Measurements from ENCODE around the gene PPP1R12C.
"Not testable (repeated sequence)": the region's sequence is repeated elsewhere in the genome, so short reads cannot be mapped to it uniquely, and the experiment has no call there.

PPP1R12C gene

DNA sequence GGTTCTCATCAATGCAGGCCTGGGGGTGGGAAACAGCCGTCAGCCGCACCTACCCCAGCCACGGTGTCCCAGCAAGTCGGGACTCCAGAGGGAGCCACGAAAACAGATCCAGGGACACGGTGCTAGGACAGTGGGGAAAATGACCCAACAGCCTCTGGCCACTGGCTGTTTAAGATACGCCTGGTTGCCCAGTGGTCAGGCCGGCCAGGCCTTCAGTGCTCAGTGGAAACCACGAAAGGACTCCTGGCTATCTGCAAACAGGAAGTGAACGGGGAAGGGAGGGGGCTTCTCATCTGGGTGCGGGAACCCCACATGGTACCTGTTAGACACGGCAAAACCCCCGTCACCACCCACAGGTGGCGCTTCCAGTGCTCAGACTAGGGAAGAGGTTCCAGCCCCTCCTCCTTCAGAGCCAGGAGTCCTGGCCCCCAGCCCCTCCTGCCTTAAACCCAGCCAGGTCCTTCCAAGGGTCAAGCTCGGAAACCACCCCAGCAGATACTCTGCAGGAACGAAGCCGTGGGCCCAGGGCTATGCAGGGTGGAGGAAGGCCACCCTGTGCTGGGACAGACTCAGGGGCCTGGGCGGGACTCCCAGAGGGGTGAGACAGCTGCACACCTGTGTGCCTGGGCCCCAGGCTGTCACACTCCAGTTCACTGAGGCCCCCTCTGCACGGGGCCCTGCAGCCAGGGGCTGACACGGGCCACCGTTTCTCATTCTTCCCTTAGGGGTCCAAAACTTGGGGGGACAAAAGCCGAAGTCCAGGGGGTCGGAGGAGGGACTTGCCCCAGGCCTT lies 4.5 kb downstream of the PPP1R12C start:
- H3K4me3 Mint-ChIP-seq, result no peak overlapping the region
- no peaks in the 10 kb centered on the region for H3K9me3 Mint-ChIP-seq
- H3K4me1 Mint-ChIP-seq (ENCODE audit: low read depth in 2 of 2), result peaks cover 30 to 40% of the 10 kb centered on the region in 2 donors
- H3K27ac Mint-ChIP-seq, result peak overlapping the region in 1 of 2 donors; percentile 32
- H3K36me3 Mint-ChIP-seq (ENCODE audit: insufficient read depth), result peaks cover 24% of the 10 kb centered on the region
- DNase-seq (no peak), ATAC-seq (replicated peaks) (no peak)
- no peaks in the 10 kb centered on the region for H3K27me3 Mint-ChIP-seq

DNA sequence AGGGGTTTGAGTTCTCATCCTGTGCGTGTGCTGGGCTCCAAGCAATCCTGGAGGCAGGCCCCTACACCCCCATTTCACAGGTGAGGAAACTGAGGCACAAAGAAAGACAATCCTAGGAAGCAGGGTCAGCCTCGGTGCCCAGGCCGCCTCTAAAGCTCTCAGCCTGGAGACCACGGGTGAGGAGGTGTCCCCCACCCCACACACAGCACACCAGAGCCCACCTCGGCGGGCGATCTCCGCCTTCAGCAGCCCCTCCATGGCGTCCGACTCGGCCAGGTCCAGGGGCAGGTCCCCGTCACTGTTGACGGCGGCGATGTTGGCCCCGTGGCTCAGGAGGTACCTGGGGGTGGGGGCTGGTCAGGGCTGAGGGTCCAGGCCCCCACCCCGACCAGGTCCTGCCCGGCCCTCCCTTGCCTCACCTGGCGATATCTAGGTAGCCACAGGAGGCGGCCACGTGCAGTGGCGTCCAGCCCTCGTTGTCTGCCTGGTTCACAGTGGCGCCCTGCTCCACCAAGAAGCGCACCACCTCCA lies 5.1 kb downstream of the PPP1R12C start:
- DNase-seq (no peak), ATAC-seq (replicated peaks) (no peak)
- Mint-ChIP-seq H3K4me1 (ENCODE audit: low read depth in 2 of 2) (peaks cover 27 to 35% of the 10 kb centered on the region in 2 donors), H3K9me3 (no peaks in the 10 kb centered on the region), H3K36me3 (ENCODE audit: insufficient read depth) (peaks cover 20% of the 10 kb centered on the region), H3K4me3 (no peak overlapping the region), H3K27ac (peak overlapping the region in 1 of 2 donors; percentile 32), H3K27me3 (no peaks in the 10 kb centered on the region)

DNA sequence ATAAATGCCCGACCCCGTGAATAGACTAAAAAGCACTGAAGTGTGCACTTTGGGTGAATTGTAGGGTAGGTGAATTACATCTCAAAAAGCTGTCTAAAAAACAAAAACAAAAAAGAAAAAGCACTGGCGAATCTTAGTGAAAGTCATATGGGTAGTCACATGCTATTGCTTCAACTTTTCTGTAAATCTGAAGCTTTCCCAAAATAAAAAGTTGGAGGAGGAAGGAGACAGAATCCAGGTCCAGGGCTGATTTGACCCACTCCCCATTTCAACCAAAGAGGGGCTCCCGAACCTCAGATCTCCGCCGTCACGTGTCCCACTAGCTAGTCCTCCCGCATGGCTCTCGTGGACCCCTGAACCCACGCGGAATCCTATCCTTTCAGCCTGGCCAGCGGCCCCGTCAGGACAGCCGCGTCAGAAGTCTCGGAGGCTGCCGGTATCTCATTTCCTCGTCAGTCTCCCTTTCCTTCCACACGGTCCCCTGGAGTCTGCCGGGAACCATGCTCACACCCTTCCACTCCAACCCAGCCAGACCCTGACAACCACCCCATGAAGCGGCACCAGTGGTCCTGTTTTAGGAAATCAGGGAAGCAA lies 6.1 kb downstream of the PPP1R12C start:
- H3K27me3 Mint-ChIP-seq, result no peaks in the 10 kb centered on the region
- no peak overlapping the region for H3K4me3 Mint-ChIP-seq
- peak overlapping the region in 1 of 2 donors; percentile 24 for H3K27ac Mint-ChIP-seq
- no peak for DNase-seq
- peaks cover 25 to 29% of the 10 kb centered on the region in 2 donors for H3K4me1 Mint-ChIP-seq (ENCODE audit: low read depth in 2 of 2)
- peaks cover 13% of the 10 kb centered on the region for H3K36me3 Mint-ChIP-seq (ENCODE audit: insufficient read depth)
- ATAC-seq (replicated peaks), result no peak
- H3K9me3 Mint-ChIP-seq, result no peaks in the 10 kb centered on the region

DNA sequence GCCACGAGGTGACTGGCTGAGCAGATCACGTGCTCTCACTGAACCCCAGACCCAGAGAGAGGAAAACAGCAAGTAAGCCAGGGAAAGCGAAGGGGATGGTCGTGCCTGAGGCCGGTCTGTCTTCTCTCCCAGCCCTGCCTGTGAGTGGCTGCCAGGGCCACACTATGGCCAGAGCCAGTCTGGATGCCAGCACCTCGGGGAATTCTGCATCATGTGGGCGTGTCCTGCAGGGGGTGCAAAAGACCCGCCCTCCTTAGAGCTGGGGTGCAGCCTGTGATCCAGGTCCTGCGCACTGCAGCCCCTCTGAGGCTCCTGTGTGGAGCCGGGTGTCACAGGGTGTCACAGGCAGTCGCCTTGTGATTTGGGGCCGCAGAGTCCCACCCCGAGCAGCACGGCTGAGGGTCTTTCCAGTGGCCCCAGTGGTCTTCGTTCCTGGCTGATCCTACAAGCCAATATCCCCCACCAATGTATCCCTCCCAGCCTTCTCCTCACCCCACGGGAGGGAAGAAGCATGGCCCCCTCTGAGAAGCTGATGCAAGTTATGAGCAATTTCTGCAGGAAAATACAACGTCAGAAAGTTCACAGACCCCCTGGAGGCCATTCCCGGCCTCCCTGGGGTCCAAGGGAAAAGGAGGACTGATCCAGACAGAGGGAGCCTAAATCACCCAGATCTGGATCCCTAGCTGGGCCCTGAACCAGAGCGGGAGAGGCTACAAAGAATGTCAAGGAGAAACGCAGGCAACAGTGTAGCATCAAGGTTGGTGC lies 7.7 kb downstream of the PPP1R12C start:
- ATAC-seq (replicated peaks), result no peak
- DNase-seq, result no peak
- Mint-ChIP-seq H3K4me1 (ENCODE audit: low read depth in 2 of 2) (peaks cover 14 to 15% of the 10 kb centered on the region in 2 donors), H3K9me3 (no peaks in the 10 kb centered on the region), H3K36me3 (ENCODE audit: insufficient read depth) (peaks cover 16% of the 10 kb centered on the region), H3K27ac (no peak overlapping the region), H3K27me3 (no peaks in the 10 kb centered on the region), H3K4me3 (no peak overlapping the region)

DNA sequence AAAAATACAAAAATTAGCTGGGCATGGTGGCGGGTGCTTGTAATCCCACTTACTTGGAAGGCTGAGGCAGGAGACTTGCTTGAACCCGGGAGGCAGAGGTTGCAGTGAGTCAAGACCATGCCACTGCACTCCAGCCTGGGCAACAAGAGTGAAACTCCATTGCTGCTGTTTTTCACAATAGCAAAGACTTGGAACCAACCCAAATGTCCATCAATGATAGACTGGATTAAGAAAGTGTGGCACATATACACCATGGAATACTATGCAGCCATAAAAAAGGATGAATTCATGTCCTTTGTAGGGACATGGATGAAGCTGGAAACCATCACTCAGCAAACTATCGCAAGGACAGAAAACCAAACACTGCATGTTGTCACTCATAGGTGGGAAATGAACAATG lies 10.2 kb downstream of the PPP1R12C start:
- not testable (repeated sequence) for H3K27me3 Mint-ChIP-seq; H3K4me3 Mint-ChIP-seq; DNase-seq; ATAC-seq (replicated peaks); H3K9me3 Mint-ChIP-seq; H3K27ac Mint-ChIP-seq
- Mint-ChIP-seq H3K36me3 (ENCODE audit: insufficient read depth) (peaks cover 30% of the 10 kb centered on the region), H3K4me1 (ENCODE audit: low read depth in 2 of 2) (peaks cover 7 to 15% of the 10 kb centered on the region in 2 donors)

DNA sequence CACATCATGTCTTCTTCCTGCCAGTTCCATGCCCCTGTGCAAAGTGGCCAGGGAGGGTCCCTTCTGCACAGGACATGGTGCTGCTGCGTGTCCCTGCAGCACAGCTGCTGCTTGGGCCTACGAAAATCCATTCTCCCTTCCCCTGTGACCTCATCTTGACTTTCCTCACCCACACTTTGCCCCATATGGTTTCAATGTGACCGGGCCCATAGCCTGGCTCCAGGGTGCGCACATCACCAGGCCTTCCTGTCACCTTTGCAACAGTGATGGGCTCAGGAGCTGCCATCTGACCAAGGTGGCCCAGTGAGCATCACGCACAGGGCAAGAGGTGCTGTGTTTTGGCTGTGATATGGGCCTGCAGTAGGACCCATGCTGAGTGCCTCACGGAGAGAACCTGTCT lies 10.8 kb downstream of the PPP1R12C start:
- H3K36me3 Mint-ChIP-seq (ENCODE audit: insufficient read depth), result peaks cover 34% of the 10 kb centered on the region
- no peak overlapping the region for H3K27ac Mint-ChIP-seq
- DNase-seq, result no peak
- no peaks in the 10 kb centered on the region for H3K27me3 Mint-ChIP-seq
- ATAC-seq (replicated peaks), result no peak
- H3K4me1 Mint-ChIP-seq (ENCODE audit: low read depth in 2 of 2), result peaks cover 7 to 15% of the 10 kb centered on the region in 2 donors
- no peak overlapping the region for H3K4me3 Mint-ChIP-seq
- H3K9me3 Mint-ChIP-seq, result no peaks in the 10 kb centered on the region

DNA sequence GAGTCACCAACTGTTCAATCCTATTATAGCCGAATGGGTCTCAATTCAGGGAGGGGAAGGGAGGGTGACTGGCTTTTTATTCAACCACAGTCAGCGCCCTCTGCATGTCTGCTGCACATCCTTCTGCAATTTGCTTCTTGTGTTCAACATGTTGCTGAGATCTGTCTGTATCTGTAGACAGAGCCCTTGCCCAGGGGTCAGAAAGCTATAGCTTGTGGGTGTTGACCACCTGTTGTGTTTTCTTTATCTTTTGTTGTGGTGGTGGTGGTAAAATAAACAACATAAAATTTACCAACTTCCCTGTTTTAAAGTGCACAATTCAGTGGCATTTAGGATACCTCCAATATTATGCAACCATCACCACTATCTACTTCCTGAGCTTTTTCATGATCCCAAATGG lies 12.2 kb downstream of the PPP1R12C start:
- no peak overlapping the region for H3K4me3 Mint-ChIP-seq
- ATAC-seq (replicated peaks) (no peak), DNase-seq (no peak)
- H3K27ac Mint-ChIP-seq, result peak overlapping the region in 1 of 2 donors; percentile 22
- peaks cover 34% of the 10 kb centered on the region for H3K36me3 Mint-ChIP-seq (ENCODE audit: insufficient read depth)
- H3K9me3 Mint-ChIP-seq, result no peaks in the 10 kb centered on the region
- no peaks in the 10 kb centered on the region for H3K27me3 Mint-ChIP-seq
- peaks cover 7 to 15% of the 10 kb centered on the region in 2 donors for H3K4me1 Mint-ChIP-seq (ENCODE audit: low read depth in 2 of 2)

DNA sequence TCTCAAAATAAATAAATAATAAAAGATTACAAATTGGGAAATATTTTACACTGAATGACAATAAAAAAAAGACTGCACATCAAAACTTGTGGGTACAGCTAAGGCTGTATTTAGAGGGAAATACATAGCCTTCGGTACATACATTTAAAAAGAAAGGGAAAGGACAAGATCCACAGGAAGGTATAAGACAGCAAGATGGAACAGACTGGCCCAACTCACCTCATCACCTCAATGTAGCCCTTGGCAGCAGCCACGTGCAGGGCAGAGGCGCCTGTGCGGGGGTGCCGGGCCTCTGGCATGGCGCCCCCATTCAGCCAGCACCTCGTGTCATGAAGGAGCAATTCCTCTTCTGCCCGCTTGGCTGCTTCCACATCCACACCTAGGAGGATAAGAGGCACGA lies 14.2 kb downstream of the PPP1R12C start:
- H3K27me3 Mint-ChIP-seq, result no peaks in the 10 kb centered on the region
- ATAC-seq (replicated peaks) (no peak), DNase-seq (no peak)
- no peaks in the 10 kb centered on the region for H3K9me3 Mint-ChIP-seq
- H3K4me1 Mint-ChIP-seq (ENCODE audit: low read depth in 2 of 2), result peaks cover 0 to 12% of the 10 kb centered on the region in 2 donors
- peaks cover 28% of the 10 kb centered on the region for H3K36me3 Mint-ChIP-seq (ENCODE audit: insufficient read depth)
- no peak overlapping the region for H3K4me3 Mint-ChIP-seq
- H3K27ac Mint-ChIP-seq, result no peak overlapping the region

DNA sequence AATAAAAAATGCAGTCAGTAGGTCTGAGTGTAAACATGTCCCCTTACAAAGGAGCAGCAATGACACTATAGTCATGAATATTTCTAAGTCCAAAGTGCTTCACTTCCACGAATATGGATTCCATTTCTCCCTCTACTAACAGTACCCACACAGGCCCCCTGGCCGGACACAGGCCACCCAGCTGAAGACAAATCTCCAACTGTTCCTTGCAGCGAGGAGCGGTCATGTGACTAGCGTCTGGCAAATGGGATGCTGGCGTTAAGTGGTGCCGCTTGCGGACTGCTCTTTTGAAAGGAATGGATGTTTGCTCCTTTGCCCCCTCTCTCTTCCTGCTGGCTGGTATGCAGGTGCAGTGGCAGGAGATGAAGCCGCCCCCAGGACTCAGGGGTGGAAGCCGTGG lies 16.2 kb downstream of the PPP1R12C start:
- Mint-ChIP-seq H3K4me1 (ENCODE audit: low read depth in 2 of 2) (peaks cover 0 to 7% of the 10 kb centered on the region in 2 donors), H3K36me3 (ENCODE audit: insufficient read depth) (peaks cover 34% of the 10 kb centered on the region), H3K9me3 (no peaks in the 10 kb centered on the region)

DNA sequence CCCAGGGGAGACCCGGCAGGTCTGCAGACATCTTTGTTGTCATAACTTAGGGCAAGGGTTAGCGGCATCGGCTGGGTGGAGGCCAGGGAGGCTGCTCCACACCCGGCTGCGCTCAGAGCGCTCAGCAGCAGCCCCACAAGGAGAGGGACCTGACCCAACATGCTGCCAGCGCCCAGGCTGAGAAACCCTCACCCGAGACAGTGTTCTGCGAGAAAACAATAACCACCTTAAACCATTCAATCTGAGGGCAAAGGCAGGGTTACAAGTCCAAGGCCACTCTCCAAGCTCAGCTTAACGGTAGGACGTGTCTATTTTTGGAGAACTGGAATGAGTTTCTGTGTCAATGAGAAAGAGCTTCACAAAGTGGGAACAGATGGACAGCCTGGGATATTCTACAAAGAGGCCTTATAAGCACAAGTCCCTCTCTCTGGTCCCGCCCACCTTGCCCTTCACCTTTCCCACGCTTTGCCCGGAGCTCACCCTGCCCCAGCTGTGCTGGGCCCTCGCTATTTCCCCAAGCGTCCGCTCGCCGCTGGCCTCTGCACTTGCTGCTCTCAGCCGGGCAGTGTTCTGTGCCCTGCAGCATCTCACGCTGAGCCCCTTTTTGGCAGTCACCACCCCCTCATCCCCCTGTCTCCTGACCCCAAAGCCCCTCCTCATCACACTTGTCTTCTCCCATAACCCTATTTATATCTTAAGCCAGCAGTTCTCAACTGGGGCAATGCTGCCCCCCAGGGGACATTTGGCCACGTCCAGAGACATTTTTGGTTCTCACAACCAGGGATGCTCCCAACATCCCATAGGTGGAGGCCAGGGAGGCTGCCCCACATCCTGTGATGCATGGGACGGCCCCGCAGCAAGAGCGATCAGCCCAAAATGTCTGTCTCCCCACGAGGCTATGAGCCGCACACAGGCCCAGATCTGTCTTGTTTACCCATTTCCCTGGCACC lies 17.6 kb downstream of the PPP1R12C start:
- DNase-seq (no peak), ATAC-seq (replicated peaks) (no peak)
- no peaks in the 10 kb centered on the region for H3K9me3 Mint-ChIP-seq
- H3K27ac Mint-ChIP-seq, result peak overlapping the region; percentile 13 to 84
- H3K4me3 Mint-ChIP-seq, result no peak overlapping the region
- H3K27me3 Mint-ChIP-seq, result no peaks in the 10 kb centered on the region
- peaks cover 30% of the 10 kb centered on the region for H3K36me3 Mint-ChIP-seq (ENCODE audit: insufficient read depth)
- peaks cover 0 to 4% of the 10 kb centered on the region in 2 donors for H3K4me1 Mint-ChIP-seq (ENCODE audit: low read depth in 2 of 2)

More for the DNA sequence above, 16.2 kb downstream of the PPP1R12C start:
- DNase-seq (no peak), ATAC-seq (replicated peaks) (no peak)
- Mint-ChIP-seq H3K4me3 (no peak overlapping the region), H3K27ac (no peak overlapping the region), H3K27me3 (no peaks in the 10 kb centered on the region)

DNA sequence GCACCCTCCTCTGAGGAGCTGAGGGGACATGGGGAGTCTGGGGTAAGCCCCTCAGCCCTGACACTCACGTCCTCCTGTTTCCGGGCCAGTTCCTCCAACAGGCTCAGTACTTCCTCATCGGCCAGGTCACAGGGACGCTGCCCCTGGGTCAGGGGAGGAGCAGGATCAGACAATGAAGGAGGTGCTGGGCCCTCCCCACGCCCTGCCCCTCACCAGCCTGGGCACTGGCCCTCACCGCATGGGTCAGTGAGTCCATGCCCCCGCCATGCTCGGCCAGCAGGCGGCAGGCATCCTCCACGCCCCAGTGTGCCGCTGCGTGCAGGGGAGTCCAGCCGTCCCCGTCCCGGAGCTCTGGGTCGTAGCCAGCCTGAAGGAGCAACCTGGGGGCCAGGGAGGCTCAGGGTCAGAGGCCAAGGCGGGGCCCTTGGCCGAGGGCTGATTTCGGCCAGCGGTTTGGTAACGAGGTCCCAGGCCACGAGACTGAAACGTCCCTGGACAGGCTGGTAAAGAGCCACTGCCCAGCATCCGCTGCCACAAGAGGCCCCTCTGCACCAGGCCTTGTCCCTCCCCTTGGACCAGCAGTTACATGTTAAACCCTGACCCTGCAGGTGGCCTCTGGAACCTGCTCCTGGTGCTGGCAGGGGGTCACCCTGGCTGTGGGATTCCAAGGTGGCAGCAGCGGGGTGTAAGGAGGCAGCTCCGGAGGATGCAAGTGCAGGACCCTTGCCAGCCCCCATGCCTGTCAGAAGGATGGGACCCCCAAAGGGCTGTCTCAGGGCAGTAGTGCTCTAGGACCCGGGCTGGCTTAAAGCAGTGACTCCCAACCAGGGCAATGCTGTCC lies 18.5 kb downstream of the PPP1R12C start:
- Mint-ChIP-seq H3K27me3 (no peaks in the 10 kb centered on the region), H3K9me3 (no peaks in the 10 kb centered on the region), H3K4me1 (ENCODE audit: low read depth in 2 of 2) (peaks cover 0 to 4% of the 10 kb centered on the region in 2 donors), H3K36me3 (ENCODE audit: insufficient read depth) (peaks cover 33% of the 10 kb centered on the region), H3K4me3 (no peak overlapping the region), H3K27ac (no peak overlapping the region)
- no peak for ATAC-seq (replicated peaks)
- no peak for DNase-seq
